VCaP (cell line): ENCODE results near the gene SAP30L.

Experiments used
- H3K27ac ChIP-seq: fragments of 450-650 bp; 2 replicates; pipeline ENCODE4 v1.5.1; 2017
- TF ChIP-seq, protein P1 (sequence below): fragments of 450-650 bp; conservative IDR thresholded peaks from 2 replicates; pipeline ENCODE4 v1.5.1; 2017; ENCODE audit warnings: mild to moderate bottlenecking, moderate library complexity

Gene SAP30L

DNA sequence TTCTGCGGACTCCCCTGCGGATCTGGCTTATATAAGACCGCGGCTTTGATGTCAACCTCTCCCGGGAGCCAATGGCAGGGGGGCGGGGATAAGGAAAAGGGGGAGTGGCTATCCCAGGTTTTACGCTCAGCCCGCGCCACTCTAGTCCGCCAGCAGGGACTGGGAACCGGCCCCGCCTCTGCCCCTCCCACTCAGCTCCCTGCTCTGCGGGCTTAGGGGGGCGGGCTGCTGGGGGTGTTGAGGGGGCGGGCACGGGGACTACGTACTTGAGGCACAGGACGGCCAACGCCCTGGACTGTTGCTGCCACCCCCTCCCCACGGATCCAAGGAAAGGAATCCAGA is 32.4 kb downstream of the SAP30L start, which contains the start of gene HAND1:
Gene HAND1 (minus strand): TSS at position 4 of the 342 bp plus-strand sequence. CDS start 219 bp downstream, outside the sequence.
- H3K27ac ChIP-seq = no peak within 1 kb of the TSS
- TF ChIP-seq, protein P1, sequence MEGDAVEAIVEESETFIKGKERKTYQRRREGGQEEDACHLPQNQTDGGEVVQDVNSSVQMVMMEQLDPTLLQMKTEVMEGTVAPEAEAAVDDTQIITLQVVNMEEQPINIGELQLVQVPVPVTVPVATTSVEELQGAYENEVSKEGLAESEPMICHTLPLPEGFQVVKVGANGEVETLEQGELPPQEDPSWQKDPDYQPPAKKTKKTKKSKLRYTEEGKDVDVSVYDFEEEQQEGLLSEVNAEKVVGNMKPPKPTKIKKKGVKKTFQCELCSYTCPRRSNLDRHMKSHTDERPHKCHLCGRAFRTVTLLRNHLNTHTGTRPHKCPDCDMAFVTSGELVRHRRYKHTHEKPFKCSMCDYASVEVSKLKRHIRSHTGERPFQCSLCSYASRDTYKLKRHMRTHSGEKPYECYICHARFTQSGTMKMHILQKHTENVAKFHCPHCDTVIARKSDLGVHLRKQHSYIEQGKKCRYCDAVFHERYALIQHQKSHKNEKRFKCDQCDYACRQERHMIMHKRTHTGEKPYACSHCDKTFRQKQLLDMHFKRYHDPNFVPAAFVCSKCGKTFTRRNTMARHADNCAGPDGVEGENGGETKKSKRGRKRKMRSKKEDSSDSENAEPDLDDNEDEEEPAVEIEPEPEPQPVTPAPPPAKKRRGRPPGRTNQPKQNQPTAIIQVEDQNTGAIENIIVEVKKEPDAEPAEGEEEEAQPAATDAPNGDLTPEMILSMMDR = no peak

DNA sequence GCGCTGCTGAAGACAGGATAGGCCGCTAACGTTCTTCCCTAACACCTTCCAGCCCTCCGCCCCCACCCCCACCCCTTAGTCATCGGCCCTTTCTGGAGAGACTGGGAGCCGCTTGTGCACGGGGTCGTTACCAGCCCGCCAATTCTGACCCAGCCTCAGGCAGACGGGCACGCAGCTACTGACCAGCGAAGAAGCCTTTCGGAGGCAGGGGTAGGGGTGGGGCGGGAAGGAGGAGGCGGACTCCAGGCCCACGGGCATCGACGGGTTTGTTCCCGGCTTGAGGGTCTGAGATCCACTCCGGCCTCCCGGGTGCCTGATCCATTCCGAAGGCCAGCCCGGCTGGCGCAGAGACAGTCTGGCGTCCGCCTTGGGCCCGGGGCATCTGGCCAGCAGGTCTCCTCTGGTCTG is 33.0 kb downstream of the SAP30L start:
- H3K27ac ChIP-seq = no peak overlapping the region
- TF ChIP-seq, protein P1 = no peak

DNA sequence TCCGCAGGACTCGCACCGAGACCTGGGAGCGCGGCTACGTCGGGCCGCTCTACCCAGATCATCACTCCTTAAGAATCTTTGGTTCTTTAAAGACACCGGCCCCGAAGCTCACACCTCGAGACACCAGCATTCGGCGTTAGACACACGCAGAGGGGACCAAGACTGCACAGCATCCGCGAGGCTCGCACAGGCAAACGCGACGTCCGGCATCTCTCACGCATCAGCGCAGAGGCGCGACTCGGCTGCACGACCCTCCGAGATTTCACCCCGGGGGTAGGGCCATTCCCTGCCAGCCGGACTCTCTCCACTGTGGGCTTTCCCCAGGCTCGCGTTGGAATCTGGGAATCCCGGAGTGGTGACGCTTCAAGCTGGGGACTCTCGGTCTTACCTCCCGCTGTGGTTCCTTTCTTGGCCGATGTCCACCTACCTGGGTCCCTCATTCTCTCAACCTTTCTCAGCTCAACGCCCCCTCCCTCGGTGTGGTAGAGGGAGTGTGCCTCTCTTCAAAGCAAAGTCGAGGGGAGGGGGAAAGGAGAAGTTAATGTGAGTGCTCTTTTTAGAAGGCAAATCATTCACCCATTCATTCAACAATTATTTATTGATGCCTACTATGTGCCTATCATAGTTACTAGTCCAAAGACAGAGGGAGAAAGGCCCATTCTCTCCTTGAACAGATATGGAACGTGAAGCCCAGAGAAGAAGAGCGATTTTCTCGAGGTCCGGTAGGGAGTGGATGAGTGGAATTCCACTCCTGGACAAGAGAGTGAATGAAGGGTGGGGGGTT is 33.6 kb downstream of the SAP30L start:
- no peak overlapping the region for H3K27ac ChIP-seq

DNA sequence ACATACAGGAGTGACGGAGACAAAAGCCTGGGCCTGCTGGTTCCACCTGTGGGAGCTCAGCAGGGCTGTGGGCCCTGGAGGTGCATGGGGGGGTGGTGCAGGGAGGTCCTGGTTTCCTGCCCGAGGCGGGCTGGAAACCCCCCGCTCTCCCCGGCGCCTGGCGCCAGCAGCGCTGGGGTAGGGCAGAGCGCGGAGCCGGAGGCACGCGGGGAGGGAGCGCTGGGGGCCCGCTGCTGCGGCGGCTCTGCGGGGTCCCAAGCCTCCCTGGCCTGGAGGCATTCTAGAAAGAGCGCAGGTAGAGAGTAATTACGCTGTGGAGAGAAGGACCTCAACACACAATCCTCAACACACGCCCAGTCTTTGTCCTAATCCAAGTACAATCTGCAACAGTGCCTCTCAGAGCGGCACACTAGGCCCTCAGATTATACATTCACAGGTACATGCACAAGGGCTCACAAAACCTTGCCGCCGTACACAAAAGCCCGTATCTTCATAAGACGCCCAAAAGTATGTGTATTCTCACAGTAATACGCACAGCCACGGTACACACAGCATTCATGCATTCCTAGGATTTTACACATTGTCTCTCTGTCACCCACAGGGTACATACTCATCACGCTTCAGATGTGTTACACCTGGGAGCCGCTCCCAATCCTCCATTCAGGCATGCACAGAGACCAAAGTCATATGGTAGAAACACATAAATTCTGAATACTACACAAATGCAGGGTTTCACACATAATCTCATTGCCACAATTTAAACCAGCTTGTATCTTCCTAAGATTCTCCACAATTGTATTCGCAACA is 34.4 kb downstream of the SAP30L start:
- H3K27ac ChIP-seq = no peak overlapping the region
- TF ChIP-seq, protein P1 = no peak

More for the DNA sequence above, 33.6 kb downstream of the SAP30L start:
- TF ChIP-seq, protein P1 = no peak

DNA sequence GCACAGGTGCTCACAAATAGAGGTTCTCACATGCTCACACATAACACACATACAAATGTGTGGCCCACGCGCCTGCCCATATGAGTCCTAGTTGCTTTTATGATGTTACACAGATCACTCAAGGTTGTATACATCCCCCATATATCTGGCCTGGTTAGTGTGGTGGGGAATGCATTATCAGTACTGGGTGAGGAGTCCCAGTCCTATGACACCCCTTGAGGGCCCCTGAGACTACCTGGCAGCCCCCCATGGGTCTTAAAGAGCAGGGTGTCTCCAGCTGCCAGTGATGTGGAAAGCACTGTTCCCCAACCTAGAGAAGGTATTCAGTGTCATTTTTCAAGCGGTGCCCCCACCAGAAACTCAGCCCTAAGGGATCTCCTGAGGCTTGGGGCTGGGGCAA is 35.0 kb downstream of the SAP30L start:
- H3K27ac ChIP-seq = no peak overlapping the region
- TF ChIP-seq, protein P1 = no peak

DNA sequence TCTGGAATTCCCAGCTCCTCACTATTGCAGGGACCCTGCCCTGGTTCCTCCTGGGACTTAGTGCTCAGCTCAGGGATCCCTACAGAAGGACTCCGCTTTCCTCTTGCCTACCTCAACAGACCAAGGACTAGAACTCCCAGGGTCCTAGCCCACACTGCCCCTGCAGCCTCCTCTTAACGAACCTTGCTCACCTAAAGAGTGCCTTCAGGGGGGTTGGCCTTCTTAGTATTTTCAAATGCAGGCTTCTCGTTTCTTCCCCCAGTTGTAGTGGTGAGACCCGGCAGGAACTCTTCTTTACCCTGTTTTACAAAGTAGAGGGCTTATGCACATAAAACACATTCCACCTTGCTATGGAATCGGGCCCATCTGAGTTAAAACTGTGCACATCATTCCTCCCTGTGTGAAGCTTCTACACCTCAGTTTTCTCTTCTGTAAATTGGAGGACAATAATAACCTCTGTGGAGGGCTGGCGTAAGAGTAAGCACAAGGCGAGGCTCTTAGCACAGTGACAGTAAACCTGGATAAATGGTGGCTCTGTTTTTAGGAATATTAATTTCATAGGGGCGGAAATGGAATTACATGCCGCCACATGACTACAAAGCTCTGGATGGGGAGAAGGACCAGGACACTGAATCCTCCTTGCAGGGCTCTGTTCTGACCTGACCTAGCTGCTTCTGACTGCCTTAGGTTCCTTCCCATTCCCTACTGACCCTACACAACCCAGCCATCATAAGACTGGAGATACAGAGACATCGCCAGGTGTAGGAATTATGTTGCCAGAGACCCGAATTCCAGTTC is 36.0 kb downstream of the SAP30L start:
- TF ChIP-seq, protein P1 = no peak
- H3K27ac ChIP-seq = no peak overlapping the region
